AG20443 (cell line): Measurements from ENCODE around the gene BOD1.

Experiments
- DNase-seq: peaks from one replicate; pipeline ENCODE4 v3.0.0; 2012; ENCODE audit warnings: low spot score, mixed read lengths

BOD1 gene

GRCh38 chr5:173640156-173640804 is 23.8 kb upstream of the BOD1 start:
- no peak for DNase-seq

GRCh38 chr5:173638126-173639040 is 21.9 kb upstream of the BOD1 start:
- DNase-seq = no peak

GRCh38 chr5:173637340-173637739 is 20.9 kb upstream of the BOD1 start:
- DNase-seq = no peak

GRCh38 chr5:173634465-173634983 is 18.1 kb upstream of the BOD1 start:
- DNase-seq = no peak

GRCh38 chr5:173633304-173633703 is 16.9 kb upstream of the BOD1 start:
- no peak for DNase-seq

- no peak for DNase-seq
Measured at GRCh38 chr5:173631478-173631877, 15.0 kb upstream of the BOD1 start.

GRCh38 chr5:173630724-173631365 is 14.4 kb upstream of the BOD1 start:
- DNase-seq = no peak

GRCh38 chr5:173629628-173630027 is 13.2 kb upstream of the BOD1 start:
- DNase-seq = no peak

- no peak for DNase-seq
Measured at GRCh38 chr5:173628501-173628900, 12.1 kb upstream of the BOD1 start.

- no peak for DNase-seq
Measured at GRCh38 chr5:173627860-173628392, 11.5 kb upstream of the BOD1 start.

- no peak for DNase-seq
Measured at GRCh38 chr5:173627271-173627670, 10.8 kb upstream of the BOD1 start.

GRCh38 chr5:173626505-173626820 is 10.0 kb upstream of the BOD1 start:
- no peak for DNase-seq

GRCh38 chr5:173625673-173626504 is 9.4 kb upstream of the BOD1 start:
- DNase-seq = peak; percentile 27

GRCh38 chr5:173625261-173625660 is 8.8 kb upstream of the BOD1 start:
- DNase-seq = peak; percentile 37

- no peak for DNase-seq
Measured at GRCh38 chr5:173624282-173624681, 7.8 kb upstream of the BOD1 start.

- DNase-seq = no peak
Measured at GRCh38 chr5:173623789-173624188, 7.3 kb upstream of the BOD1 start.

GRCh38 chr5:173623296-173623771 is 6.9 kb upstream of the BOD1 start:
- no peak for DNase-seq

GRCh38 chr5:173622183-173623047 is 6.0 kb upstream of the BOD1 start:
- no peak for DNase-seq

GRCh38 chr5:173620784-173621183 is 4.3 kb upstream of the BOD1 start:
- DNase-seq = no peak

- peak; percentile 73 for DNase-seq
Measured at GRCh38 chr5:173618927-173619519, 2.6 kb upstream of the BOD1 start.
